Neural progenitor cell (in vitro differentiated cells): ENCODE data around the gene PRG3.

Source experiments
- EZH2 ChIP-seq: fragments of 200-600 bp; sonication (generic); IDR thresholded peaks from 2 replicates; pipeline ENCODE4 v1.6.1; 2017; ENCODE audit warnings: antibody characterized with exemption, mild to moderate bottlenecking, moderate library complexity
- TF ChIP-seq, protein P1 (sequence below): fragments of 200-600 bp; sonication (generic); IDR thresholded peaks from 2 replicates; pipeline ENCODE4 v1.5.1; 2017; ENCODE audit warnings: antibody characterized with exemption, mild to moderate bottlenecking

DNA sequence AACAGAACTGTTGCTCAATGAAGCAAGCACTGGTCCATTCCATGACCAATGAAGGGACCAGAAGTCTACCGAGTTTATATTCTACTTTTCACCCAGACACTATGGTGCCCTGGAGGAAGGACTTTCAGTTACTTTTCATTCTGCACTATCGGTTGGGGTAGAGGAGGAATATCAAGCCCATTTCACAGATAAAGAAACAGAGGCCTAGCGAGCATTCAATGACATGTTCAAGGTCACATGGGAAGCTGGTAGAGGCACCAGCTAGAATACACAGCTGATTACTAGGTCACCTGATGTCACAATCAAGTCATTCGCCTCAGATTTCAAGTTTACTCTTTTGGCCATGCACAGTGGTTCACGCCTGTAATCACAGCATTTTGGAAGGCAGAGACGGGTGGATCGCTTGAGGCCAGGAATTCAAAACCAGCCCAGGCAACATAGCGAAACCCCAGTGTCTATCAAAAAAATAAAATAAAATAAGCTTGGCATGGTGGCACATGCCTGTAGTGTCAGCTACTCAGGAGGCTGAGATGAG, 27.1 kb upstream of the PRG3 start:
- no peak for TF ChIP-seq EZH2
- TF ChIP-seq, protein P1, sequence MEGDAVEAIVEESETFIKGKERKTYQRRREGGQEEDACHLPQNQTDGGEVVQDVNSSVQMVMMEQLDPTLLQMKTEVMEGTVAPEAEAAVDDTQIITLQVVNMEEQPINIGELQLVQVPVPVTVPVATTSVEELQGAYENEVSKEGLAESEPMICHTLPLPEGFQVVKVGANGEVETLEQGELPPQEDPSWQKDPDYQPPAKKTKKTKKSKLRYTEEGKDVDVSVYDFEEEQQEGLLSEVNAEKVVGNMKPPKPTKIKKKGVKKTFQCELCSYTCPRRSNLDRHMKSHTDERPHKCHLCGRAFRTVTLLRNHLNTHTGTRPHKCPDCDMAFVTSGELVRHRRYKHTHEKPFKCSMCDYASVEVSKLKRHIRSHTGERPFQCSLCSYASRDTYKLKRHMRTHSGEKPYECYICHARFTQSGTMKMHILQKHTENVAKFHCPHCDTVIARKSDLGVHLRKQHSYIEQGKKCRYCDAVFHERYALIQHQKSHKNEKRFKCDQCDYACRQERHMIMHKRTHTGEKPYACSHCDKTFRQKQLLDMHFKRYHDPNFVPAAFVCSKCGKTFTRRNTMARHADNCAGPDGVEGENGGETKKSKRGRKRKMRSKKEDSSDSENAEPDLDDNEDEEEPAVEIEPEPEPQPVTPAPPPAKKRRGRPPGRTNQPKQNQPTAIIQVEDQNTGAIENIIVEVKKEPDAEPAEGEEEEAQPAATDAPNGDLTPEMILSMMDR: no peak
